Upper lobe of right lung (tissue), 1 donor: ENCODE results near the gene DNAH12. TPM values are rescaled to one million over a fixed set of nuclear protein-coding genes. Genes with fewer than 3 reads are reported as not detected.

Experiments used
- ATAC-seq: fragments of 200-7000 bp; cut with Tn5 transposase; one replicate; pipeline ENCODE4 v1.9.1; 2020; ENCODE audit warnings: mild to moderate bottlenecking, moderate library complexity
- DNase-seq: peaks from one replicate; pipeline ENCODE4 v3.0.0-alpha.2; 2020
- H3K27ac ChIP-seq: fragments of 200-600 bp; one replicate; pipeline ENCODE4 v1.8.0; 2022
- H3K27me3 ChIP-seq: fragments of 200-600 bp; one replicate; pipeline ENCODE4 v1.8.0; 2022; ENCODE audit warnings: mild to moderate bottlenecking
- H3K36me3 ChIP-seq: fragments of 200-600 bp; one replicate; pipeline ENCODE4 v1.8.0; 2022
- H3K4me1 ChIP-seq: fragments of 200-600 bp; one replicate; pipeline ENCODE4 v1.8.0; 2022
- H3K4me3 ChIP-seq: fragments of 200-600 bp; one replicate; pipeline ENCODE4 v1.8.0; 2022; ENCODE audit warnings: mild to moderate bottlenecking
- H3K9me3 ChIP-seq: fragments of 200-600 bp; one replicate; pipeline ENCODE4 v1.8.0; 2022
- intact Hi-C: fragments of 100-400 bp; cut with DNase I; formaldehyde crosslinking; loops from one replicate; pipeline ENCODE4 v1.11.0; 2022
- total RNA-seq: library from RNA; stranded (reverse); fragmentation: NEBNext Ultra II Directional; extraction: Animal tissue kit (Norgen Biotek cat#: 25700); gene quantifications from one replicate; pipeline ENCODE4 v1.2.1, GENCODE V29; 2021
- TF ChIP-seq, protein P1 (sequence below): fragments of 200-600 bp; IDR thresholded peaks from one replicate; pipeline ENCODE4 v1.8.0; 2022; ENCODE audit warnings: antibody characterized with exemption
- donor health status: DM: no; HTN: yes; CAD: no; lungs with severe emphysema.

The DNAH12 gene
- total RNA-seq, 1 donor from 2014 or later, result 0.52 TPM

GRCh38 chr3:57256844-57257243 lies 287.3 kb downstream of the DNAH12 start:
- Histone ChIP-seq H3K9me3 (no peaks in the 10 kb centered on the region), H3K27ac (no peak overlapping the region), H3K4me3 (no peak overlapping the region), H3K27me3 (no peaks in the 10 kb centered on the region), H3K4me1 (no peaks in the 10 kb centered on the region), H3K36me3 (peaks cover 92% of the 10 kb centered on the region)
- intact Hi-C loops, result no loop called here
- TF ChIP-seq, protein P1, sequence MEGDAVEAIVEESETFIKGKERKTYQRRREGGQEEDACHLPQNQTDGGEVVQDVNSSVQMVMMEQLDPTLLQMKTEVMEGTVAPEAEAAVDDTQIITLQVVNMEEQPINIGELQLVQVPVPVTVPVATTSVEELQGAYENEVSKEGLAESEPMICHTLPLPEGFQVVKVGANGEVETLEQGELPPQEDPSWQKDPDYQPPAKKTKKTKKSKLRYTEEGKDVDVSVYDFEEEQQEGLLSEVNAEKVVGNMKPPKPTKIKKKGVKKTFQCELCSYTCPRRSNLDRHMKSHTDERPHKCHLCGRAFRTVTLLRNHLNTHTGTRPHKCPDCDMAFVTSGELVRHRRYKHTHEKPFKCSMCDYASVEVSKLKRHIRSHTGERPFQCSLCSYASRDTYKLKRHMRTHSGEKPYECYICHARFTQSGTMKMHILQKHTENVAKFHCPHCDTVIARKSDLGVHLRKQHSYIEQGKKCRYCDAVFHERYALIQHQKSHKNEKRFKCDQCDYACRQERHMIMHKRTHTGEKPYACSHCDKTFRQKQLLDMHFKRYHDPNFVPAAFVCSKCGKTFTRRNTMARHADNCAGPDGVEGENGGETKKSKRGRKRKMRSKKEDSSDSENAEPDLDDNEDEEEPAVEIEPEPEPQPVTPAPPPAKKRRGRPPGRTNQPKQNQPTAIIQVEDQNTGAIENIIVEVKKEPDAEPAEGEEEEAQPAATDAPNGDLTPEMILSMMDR, result no peak
- ATAC-seq, result no peak
- no peak for DNase-seq

DNA sequence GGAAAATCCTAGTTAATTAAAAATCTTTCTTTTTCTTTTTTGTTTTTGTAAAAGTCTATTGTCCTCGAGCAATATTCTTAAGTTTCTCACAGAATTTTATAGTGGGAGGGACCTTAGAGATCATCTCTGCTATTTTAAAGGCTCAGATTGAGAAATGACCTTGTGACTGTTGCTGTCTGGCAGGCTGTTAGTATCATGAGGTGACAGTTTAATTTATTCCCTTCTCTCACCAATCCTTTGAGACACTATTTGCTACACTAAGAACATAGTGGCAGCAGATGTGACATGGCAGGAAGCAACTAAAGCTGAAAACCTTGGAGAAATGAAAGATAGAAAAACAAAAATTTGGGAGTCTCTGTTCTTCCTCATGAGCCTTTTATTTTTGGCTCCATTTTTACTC lies 291.7 kb downstream of the DNAH12 start:
- TF ChIP-seq, protein P1, result no peak
- H3K9me3 ChIP-seq, result no peaks in the 10 kb centered on the region
- intact Hi-C loops, result no loop called here
- no peak overlapping the region for H3K27ac ChIP-seq
- ATAC-seq, result no peak
- H3K4me1 ChIP-seq, result no peaks in the 10 kb centered on the region
- no peaks in the 10 kb centered on the region for H3K27me3 ChIP-seq
- no peak for DNase-seq
- peaks cover 80% of the 10 kb centered on the region for H3K36me3 ChIP-seq
- no peak overlapping the region for H3K4me3 ChIP-seq

DNA sequence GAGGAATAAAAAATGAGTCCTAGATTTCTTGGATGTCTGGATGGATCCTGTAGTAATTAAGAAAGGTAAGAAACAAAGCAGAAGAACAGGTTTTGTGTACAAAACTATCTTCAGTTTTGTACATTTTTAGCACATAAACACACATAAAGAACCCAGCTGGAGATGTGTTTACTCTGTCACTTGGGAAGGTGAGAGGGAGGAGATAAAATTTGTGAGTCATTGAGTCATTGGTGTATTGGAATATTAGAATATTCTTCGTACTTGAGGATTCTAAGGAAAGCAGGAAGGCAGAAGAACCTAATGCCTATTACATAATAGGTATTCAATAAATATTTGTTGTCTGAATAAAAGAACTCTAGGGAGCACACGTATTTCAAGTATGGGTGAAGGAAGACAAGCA lies 299.2 kb downstream of the DNAH12 start:
- Histone ChIP-seq H3K27me3 (no peaks in the 10 kb centered on the region), H3K9me3 (no peaks in the 10 kb centered on the region), H3K36me3 (peaks cover 100% of the 10 kb centered on the region), H3K4me1 (no peaks in the 10 kb centered on the region), H3K27ac (no peak overlapping the region), H3K4me3 (no peak overlapping the region)
- ATAC-seq (no peak), DNase-seq (no peak)
- intact Hi-C loops, result no loop called here
- TF ChIP-seq, protein P1, result no peak

Other genes with a start within 250 kb of the DNAH12 start
- gene PDE12, start 11.9 kb upstream of the DNAH12 start, total RNA-seq, result 20.4 TPM
- 130 TPM for gene ARF4, start 53.0 kb upstream of the DNAH12 start, total RNA-seq
- 25.9 TPM for gene DENND6A, start 148.7 kb upstream of the DNAH12 start, total RNA-seq
- gene SLMAP, start 212.0 kb upstream of the DNAH12 start, total RNA-seq, result 65.2 TPM